HG02981 (cell line): ENCODE measurements around the gene LRRTM3.

Source experiments
- ATAC-seq: cut with Tn5 transposase; IDR thresholded peaks from one replicate; pipeline ENCODE4 v1.9.1; 2021; ENCODE audit warnings: mild to moderate bottlenecking, moderate library complexity; ENCODE audit not compliant: unreplicated experiment

LRRTM3 gene

DNA sequence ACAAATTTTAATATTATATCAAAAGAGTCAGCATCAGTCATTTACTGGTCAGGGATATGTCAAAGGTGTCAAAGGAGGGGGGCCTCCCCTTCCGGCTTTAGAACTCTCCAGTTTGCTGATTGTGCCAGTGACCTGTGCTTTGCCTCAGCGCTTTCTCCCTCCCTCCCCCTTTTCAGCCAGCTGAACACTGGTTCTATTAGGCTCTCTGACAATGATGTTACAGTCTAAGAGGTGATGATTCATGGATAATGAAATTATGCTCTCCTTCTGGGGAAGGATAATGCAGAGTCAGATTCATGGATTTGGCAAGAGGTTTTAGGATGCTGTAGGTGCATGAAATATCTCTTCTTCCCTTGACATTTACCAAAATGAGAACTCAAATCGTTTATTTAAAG is 6.1 kb downstream of the LRRTM3 start:
- no peak for ATAC-seq

DNA sequence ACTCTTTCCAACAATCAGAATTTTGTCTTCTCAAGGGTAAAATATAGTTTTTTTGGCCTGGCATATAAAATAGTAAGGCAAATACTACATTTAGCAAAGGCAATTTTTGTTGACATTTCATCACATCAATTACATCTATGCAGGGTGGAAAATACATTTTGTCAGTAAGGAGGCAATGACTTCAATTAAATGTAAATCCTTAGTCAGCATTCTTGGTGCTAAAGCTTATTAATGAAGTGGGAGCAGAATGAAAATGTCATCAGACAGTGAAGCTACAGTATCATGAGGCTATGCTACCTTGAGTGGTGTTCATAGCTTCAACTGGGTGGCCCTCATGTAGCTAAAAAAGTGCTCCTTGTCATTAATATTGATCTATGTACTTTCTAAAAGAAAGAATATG is 8.9 kb downstream of the LRRTM3 start:
- no peak for ATAC-seq

GRCh38 chr10:66940965-66941364 is 15.1 kb downstream of the LRRTM3 start:
- ATAC-seq = no peak

GRCh38 chr10:66941491-66941890 is 15.7 kb downstream of the LRRTM3 start:
- ATAC-seq = no peak

- ATAC-seq = no peak
Measured at GRCh38 chr10:66942407-66942806, 16.6 kb downstream of the LRRTM3 start.

DNA sequence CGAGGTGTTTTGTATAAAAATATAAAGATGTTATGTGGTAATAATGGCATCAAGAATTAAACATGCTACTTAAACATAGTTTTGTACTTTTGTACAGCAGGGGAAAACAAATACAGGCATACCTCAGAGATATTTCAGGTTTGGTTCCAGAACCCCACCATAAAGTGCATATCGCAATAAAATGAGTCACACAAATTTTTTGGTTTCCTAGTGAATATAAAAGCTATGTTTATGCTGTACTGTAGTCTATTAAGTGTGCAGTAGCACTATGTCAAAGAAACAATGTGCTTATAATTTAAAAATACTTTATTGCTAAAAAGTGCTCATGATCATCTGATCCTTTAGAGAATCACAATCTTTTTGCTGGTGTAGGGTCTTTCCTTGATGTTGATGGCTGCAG is 17.8 kb downstream of the LRRTM3 start:
- ATAC-seq = no peak

DNA sequence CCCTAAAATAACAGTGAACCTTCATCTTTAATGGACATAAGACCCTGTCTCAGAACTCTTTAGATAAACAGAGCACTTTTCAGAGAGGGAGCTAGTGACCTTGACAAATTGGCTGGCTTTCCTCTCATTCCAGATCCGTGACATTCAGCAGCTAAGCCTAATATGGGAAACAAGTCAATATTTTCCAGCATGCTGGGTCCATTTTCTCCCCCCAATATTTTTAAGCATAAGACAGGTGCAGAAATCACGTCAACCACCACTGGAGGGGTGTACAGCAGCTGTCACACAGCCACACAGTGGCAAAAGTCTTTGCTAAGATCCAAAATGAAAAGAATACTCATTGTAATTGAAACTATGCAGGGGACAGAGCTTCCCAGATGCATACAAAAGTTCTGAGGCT is 26.1 kb downstream of the LRRTM3 start:
- no peak for ATAC-seq

DNA sequence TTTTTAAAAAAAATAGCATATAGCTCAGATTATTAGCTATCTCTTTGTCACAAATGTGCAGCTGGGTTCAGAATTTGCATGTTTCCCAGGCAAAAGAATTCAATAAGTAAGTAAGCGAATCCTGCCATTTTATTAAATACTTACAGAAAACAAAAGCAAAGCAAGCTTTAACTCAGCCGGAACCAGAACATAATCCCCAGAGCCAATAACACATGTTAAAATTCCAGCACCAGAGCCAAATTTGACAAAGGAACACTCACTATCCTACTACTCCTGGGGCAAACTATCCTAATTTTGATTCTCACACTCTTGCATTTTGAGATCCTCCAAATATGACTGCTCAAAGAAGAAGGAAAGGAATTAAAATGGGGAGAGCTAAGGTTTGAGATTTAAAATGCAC is 32.6 kb downstream of the LRRTM3 start:
- no peak for ATAC-seq

DNA sequence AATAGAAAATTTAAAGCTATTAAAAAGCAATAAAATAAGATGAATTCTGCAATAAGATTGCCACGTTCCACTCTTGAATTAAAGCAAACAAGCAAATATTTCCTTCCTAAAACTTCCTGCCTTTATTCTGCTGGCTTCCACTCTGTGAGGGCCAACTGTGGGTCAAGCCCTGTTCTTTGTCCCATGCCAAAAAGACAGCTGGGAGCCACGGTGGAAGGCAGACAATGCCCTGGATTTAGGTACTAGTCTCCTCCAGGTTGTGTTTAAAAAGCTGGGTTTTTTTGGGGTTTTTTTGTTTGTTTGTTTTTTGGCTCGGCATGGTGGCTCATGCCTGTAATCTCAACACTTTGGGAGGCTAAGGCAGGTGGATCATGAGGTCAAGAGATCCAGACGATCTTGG is 39.1 kb downstream of the LRRTM3 start:
- ATAC-seq = no peak

GRCh38 chr10:66980246-66980815 is 54.5 kb downstream of the LRRTM3 start:
- ATAC-seq = no peak

DNA sequence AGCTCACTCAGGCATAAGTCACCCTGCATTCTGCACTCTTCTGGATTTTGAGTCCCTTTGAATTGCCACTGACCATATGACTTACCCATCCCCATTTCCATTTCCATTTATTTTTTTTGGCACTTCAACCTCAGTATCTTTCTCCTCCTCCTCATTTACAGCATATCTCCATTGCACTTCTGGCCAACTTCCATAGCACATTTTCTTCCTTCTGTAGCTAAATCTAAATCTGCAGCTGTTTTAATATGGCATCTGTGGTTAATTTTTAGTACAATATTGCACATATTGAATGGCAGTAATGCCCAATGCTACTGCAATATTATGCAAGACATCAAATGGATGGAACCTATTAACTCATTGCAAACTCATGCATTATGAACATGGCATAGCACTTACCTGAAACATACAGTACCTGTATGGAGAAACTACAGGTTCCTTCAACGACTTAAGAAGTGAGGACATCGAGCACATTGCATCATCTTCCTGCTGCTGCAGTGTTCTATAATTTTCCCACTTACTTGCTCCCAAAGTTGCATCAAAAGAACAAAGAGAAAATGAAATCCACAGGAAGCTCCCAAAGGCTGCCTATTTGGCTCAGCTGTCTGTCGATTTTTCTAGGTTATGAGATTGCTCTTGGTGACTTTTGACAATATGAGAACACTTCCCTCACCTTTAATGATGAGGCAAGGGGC is 55.7 kb downstream of the LRRTM3 start:
- no peak for ATAC-seq

GRCh38 chr10:66982053-66982420 is 56.2 kb downstream of the LRRTM3 start:
- no peak for ATAC-seq

- ATAC-seq = no peak
Measured at GRCh38 chr10:66982792-66983474, 57.1 kb downstream of the LRRTM3 start.

DNA sequence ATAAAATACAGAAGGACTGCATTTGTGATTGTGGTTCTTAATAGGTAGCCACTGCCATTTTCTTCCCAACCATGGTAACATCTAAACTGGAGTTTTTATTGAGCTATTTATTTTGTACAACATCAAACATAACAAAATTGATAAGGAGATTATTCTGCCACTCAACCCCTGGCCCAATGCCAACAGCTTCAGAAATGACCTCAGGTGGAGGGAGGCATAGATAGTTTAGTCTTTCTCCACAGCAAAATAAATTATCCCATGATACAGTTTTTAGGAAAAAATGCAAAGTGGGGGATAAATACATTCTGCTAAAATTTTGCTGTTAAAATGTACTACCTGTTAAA is 57.6 kb downstream of the LRRTM3 start:
- ATAC-seq = no peak

- no peak for ATAC-seq
Measured at GRCh38 chr10:66990143-66990830, 64.5 kb downstream of the LRRTM3 start.

GRCh38 chr10:66996996-66997395 is 71.2 kb downstream of the LRRTM3 start:
- no peak for ATAC-seq

- ATAC-seq = no peak
Measured at GRCh38 chr10:66999762-67000545, 74.1 kb downstream of the LRRTM3 start.

- ATAC-seq = no peak
Measured at GRCh38 chr10:67004690-67005089, 78.9 kb downstream of the LRRTM3 start.

DNA sequence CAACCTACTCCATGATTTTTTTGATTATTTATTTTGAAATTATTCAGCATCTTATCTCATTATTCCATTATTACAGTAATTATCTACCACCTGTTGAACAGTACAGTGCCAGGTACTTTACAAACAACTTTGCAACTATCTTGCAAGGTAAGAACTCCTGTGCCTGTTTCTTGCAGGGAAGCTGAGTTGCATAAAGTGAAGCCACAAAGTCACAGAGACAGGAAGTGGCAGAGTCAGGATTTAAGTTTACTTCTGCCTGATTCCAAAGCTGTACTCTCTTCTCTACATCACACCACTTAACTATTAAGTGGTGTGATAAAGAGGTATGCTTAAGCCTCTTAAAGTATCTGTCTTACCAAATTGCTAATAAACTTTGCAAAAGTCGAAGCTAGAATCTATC is 80.1 kb downstream of the LRRTM3 start:
- no peak for ATAC-seq

DNA sequence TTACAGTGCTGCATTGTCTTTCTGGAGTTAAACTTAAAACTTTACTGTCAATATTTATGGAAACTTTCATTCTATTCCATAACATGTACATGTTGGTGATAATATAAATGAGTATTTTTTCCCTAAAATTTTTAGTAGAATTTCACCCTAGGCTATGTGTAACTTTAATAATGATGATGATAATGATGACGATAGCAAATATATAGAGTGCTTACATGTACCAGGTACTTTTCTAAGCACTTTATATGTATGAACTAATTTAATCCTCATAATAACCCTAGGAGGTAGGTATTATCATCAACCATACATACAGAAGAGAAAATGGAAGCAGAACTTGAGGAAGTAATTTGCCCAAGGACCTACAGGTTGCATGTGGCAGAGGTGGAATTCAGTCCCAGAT is 85.6 kb downstream of the LRRTM3 start:
- no peak for ATAC-seq

- ATAC-seq = no peak
Measured at GRCh38 chr10:67011981-67012380, 86.1 kb downstream of the LRRTM3 start.
